HepG2 (cell line): ENCODE data around the gene UBE2Q1. TPM values are rescaled to one million over a fixed set of nuclear protein-coding genes. Genes with fewer than 3 reads are reported as not detected.

Source experiments
- CBX5 ChIP-seq: sonication (generic); formaldehyde crosslinking; IDR thresholded peaks from 2 replicates; pipeline ENCODE4 v1.4.0; 2020; ENCODE audit warnings: missing genetic modification reagents, borderline replicate concordance
- ETV6 ChIP-seq: sonication (generic); formaldehyde crosslinking; conservative IDR thresholded peaks from 2 replicates; pipeline ENCODE4 v1.4.0; 2020; ENCODE audit warnings: missing genetic modification reagents
- FOSL2 ChIP-seq: sonication (generic); formaldehyde crosslinking; IDR thresholded peaks from 2 replicates; pipeline ENCODE4 v1.4.0; 2020; ENCODE audit warnings: missing genetic modification reagents
- MED8 ChIP-seq: sonication (generic); formaldehyde crosslinking; IDR thresholded peaks from 2 replicates; pipeline ENCODE4 v1.8.1; 2023; ENCODE audit warnings: mild to moderate bottlenecking, missing genetic modification reagents; ENCODE audit not compliant: insufficient replicate concordance
- PCBP2 ChIP-seq: fragments of 200-400 bp; formaldehyde crosslinking; optimal IDR thresholded peaks from 2 replicates; pipeline ENCODE3; 2018; ENCODE audit warnings: low read length, low read depth; ENCODE audit not compliant: poor library complexity, severe bottlenecking
- RCOR2 ChIP-seq: IDR thresholded peaks from 2 replicates; pipeline ENCODE4 v1.6.1; 2016; ENCODE audit warnings: missing biosample characterization, missing genetic modification reagents
- RORA ChIP-seq: sonication (generic); formaldehyde crosslinking; IDR thresholded peaks from 2 replicates; pipeline ENCODE4 v1.5.0; 2020; ENCODE audit warnings: mild to moderate bottlenecking, missing genetic modification reagents, moderate library complexity
- SP140L ChIP-seq: sonication (generic); formaldehyde crosslinking; IDR thresholded peaks from 2 replicates; pipeline ENCODE4 v1.4.0; 2020; ENCODE audit warnings: missing genetic modification reagents, borderline replicate concordance
- THAP9 ChIP-seq: sonication (generic); formaldehyde crosslinking; IDR thresholded peaks from 2 replicates; pipeline ENCODE4; 2020; ENCODE audit warnings: missing genetic modification reagents, mild to moderate bottlenecking, borderline replicate concordance
- ZGPAT ChIP-seq: IDR thresholded peaks from 2 replicates; pipeline ENCODE4 v1.6.1; 2016; ENCODE audit warnings: mild to moderate bottlenecking
- ZNF281 ChIP-seq: sonication (generic); formaldehyde crosslinking; IDR thresholded peaks from 2 replicates; pipeline ENCODE4 v1.4.0; 2020; ENCODE audit warnings: missing genetic modification reagents, borderline replicate concordance
- ZNF589 ChIP-seq: sonication (generic); formaldehyde crosslinking; conservative IDR thresholded peaks from 2 replicates; pipeline ENCODE4 v1.8.0; 2022; ENCODE audit warnings: mild to moderate bottlenecking, moderate library complexity, missing genetic modification reagents
- ZNF816 ChIP-seq: sonication (generic); formaldehyde crosslinking; IDR thresholded peaks from 2 replicates; pipeline ENCODE4 v1.8.0; 2022; ENCODE audit warnings: missing genetic modification reagents, mild to moderate bottlenecking, borderline replicate concordance
- ZNF891 ChIP-seq: sonication (generic); formaldehyde crosslinking; IDR thresholded peaks from 2 replicates; pipeline ENCODE4 v1.5.0; 2020; ENCODE audit warnings: mild to moderate bottlenecking, missing genetic modification reagents
- ZSCAN12 ChIP-seq: sonication (generic); formaldehyde crosslinking; IDR thresholded peaks from 2 replicates; pipeline ENCODE4 v1.9.0; 2021; ENCODE audit warnings: mild to moderate bottlenecking, missing genetic modification reagents
- ZSCAN29 ChIP-seq: sonication (generic); formaldehyde crosslinking; conservative IDR thresholded peaks from 2 replicates; pipeline ENCODE4 v1.4.0; 2020; ENCODE audit warnings: mild to moderate bottlenecking, missing genetic modification reagents
- ZSCAN30 ChIP-seq: sonication (generic); formaldehyde crosslinking; IDR thresholded peaks from 2 replicates; pipeline ENCODE4 v1.5.0; 2020; ENCODE audit warnings: mild to moderate bottlenecking, missing genetic modification reagents
- polyA plus RNA-seq, 8 experiments: library from polyadenylated mRNA; depleted of rRNA in 3 of 8; stranded (reverse) in 7 of 8; unstranded in 1 of 8; fragments of >200 nt; fragmentation: Illumina TruSeq in 4 of 8; extraction: Trizol in 4 of 8; gene quantifications; 2 replicates each; pipeline versions ENCODE4 v1.2.1 to v1.2.3, GENCODE V29; 2011 to 2016; ENCODE audit warnings: low read depth in 4 of 8, missing spikeins in 1 of 8, mixed read lengths in 1 of 8; ENCODE audit not compliant: insufficient read depth in 1 of 8
- total RNA-seq, 5 experiments: library from RNA; depleted of rRNA; stranded (reverse); fragments of >200 nt; fragmentation: Illumina TruSeq; extraction: Trizol; gene quantifications; 2 replicates each; pipeline ENCODE4 v1.2.3, GENCODE V29; 2016; ENCODE audit warnings: low read depth in 1 of 5
- TF ChIP-seq, protein P1 (sequence below): sonication (generic); formaldehyde crosslinking; IDR thresholded peaks from 2 replicates; pipeline ENCODE4 v1.4.0; 2020; ENCODE audit warnings: mild to moderate bottlenecking, missing genetic modification reagents
- TF ChIP-seq, protein P2 (sequence below): IDR thresholded peaks from 2 replicates; pipeline ENCODE4 v1.6.1; 2016; ENCODE audit warnings: low read depth

Gene UBE2Q1
- total and polyA plus RNA-seq, 2 of the 13 experiments (the other 11 are each of a cell fraction or from before 2014, with no cell fraction given) = 11.7 to 41.7 TPM

DNA sequence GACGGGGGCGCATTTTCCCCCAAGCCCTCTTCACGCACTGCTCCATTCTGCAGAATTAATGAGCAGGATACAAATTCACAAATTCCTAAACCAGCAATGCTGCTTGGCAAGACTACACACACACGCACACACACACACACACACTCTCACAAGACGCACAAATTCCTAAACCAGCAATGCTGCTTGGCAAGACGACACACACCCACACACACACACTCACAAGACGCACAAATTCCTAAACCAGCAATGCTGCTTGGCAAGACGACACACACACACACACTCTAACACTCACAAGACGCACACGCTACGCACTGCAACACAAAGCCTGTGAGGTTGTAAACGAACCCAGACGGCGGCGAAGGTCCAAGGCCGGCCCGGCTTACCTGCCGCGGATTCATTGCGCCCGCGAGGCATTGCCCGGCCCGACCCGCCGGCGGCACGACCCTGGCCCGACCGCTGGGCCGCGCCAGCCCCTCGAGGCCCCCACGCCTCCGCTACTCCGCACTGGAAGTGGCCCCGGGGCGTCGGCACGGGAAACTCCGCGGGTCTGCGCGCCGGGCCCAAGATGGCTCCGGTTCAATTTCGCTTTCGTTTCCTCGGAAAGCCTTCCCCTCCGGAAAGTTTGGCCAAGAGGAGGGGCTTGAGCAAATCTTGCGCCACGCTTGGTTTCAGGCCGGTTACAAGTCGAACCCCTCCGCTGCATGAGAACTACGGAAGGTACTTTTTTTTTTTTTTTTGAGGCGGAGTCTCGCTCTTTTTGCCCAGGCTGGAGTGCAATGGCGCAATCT, 49.3 kb upstream of the UBE2Q1 start, which contains the start of gene ADAR (continued):
- TF ChIP-seq ZGPAT (CRISPR knock-in tag) = peak; percentile 6; the same call in 1 of the 2 replicates
- no peak for TF ChIP-seq SP140L (CRISPR knock-in tag)
- TF ChIP-seq ETV6 (CRISPR knock-in tag) = no peak; the same call in 1 of the 2 replicates
- no peak for TF ChIP-seq ZNF589 (CRISPR knock-in tag)
- TF ChIP-seq, protein P1, sequence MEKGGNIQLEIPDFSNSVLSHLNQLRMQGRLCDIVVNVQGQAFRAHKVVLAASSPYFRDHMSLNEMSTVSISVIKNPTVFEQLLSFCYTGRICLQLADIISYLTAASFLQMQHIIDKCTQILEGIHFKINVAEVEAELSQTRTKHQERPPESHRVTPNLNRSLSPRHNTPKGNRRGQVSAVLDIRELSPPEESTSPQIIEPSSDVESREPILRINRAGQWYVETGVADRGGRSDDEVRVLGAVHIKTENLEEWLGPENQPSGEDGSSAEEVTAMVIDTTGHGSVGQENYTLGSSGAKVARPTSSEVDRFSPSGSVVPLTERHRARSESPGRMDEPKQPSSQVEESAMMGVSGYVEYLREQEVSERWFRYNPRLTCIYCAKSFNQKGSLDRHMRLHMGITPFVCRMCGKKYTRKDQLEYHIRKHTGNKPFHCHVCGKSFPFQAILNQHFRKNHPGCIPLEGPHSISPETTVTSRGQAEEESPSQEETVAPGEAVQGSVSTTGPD (CRISPR knock-in tag) = no peak
- no peak for TF ChIP-seq ZSCAN29 (CRISPR knock-in tag)
- TF ChIP-seq ZNF281 = no peak
- TF ChIP-seq MED8 (CRISPR knock-in tag) = no peak
- TF ChIP-seq ZNF891 = peak; percentile 59; the same call in 1 of the 2 replicates
- no peak for TF ChIP-seq PCBP2
- TF ChIP-seq ZSCAN12 (CRISPR knock-in tag) = no peak
- TF ChIP-seq THAP9 (CRISPR knock-in tag) = no peak
- TF ChIP-seq CBX5 (CRISPR knock-in tag) = no peak
- TF ChIP-seq RORA (CRISPR knock-in tag) = no peak
- no peak for TF ChIP-seq FOSL2
- TF ChIP-seq RCOR2 (CRISPR knock-in tag) = no peak
- TF ChIP-seq, protein P2, sequence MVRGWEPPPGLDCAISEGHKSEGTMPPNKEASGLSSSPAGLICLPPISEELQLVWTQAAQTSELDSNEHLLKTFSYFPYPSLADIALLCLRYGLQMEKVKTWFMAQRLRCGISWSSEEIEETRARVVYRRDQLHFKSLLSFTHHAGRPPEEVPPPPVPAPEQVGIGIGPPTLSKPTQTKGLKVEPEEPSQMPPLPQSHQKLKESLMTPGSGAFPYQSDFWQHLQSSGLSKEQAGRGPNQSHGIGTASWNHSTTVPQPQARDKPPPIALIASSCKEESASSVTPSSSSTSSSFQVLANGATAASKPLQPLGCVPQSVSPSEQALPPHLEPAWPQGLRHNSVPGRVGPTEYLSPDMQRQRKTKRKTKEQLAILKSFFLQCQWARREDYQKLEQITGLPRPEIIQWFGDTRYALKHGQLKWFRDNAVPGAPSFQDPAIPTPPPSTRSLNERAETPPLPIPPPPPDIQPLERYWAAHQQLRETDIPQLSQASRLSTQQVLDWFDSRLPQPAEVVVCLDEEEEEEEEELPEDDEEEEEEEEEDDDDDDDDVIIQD (CRISPR knock-in tag) = no peak
- no peak for TF ChIP-seq ZNF816
- TF ChIP-seq ZSCAN30 = no peak
